GM11168 (cell line): Measurements from ENCODE around the gene KLRF2.

Experiments
- in situ Hi-C: fragments of 300-500 bp; cut with MboI; formaldehyde crosslinking; loops from one replicate; pipeline ENCODE4 v1.12.0; 2022; ENCODE audit warnings: low sequenced_read_pairs; ENCODE audit not compliant: unreplicated experiment

The KLRF2 gene

DNA sequence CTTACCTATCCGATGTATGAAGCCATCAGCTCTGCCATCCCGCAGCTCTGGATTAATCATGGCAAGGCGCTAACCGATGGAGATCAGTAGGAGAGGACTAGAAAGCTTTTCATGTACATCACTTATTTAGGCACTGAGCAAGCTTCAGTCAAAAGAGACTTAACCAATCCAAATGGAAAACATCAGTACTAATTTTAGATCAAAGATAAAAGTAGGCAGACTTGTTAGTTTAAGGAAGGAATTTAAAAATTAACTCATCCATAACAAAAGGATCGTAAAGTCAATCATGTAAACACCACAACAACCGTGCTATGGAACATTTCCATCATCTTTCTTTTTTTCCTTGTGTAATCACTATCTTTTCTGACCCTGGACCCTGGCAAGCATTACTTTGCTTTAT is 51.0 kb downstream of the KLRF2 start, which contains the start of gene CLEC2A:
CLEC2A (minus strand) TSS at position 101 of the 400 bp plus-strand sequence; CDS start at position 60, 41 bp downstream.
- in situ Hi-C loops: loop anchor here (5.0 to 10.0 kb wide), 2 partner anchors 115 to 213 kb away; no protein-coding TSS in a partner anchor

DNA sequence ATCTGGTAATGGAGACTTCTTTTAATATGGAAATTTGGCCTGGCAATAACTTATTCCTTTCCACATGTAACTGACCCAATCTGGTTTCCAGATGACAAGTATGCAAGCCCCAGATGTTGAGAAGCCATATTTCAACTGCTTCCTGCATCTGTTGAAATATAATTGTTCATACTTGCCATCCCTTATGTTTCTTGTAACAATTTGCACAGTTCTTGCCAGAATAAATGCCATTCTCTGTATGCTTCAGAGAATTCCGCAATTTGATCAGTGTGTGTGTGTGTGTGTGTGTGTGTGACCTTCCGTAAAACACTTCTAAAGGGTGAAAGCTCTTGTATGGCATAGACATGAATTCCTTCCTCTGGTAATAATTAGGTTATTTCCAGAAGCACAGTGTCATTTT is 52.7 kb downstream of the KLRF2 start:
- in situ Hi-C loops: loop anchor here (5.0 to 10.0 kb wide), 2 partner anchors 117 to 211 kb away; no protein-coding TSS in a partner anchor

DNA sequence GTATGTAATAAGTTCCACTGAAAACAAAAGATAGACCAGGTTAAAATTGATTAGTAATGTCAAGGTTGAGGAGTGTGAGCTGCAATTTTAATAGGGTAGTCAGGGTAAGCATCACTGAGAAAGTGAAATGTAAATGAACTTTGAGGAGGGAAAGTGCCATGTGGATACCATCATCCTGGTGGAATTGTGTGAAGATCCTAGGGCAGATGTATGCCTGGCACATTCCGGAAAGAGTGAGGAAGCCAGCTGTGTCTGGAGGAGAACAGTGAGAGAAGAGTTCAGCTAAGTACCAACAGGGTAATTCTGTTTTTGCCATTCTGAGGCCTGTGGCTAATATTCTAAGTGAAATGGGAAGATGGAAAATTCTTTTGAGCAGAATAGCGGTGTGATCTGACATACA is 53.7 kb downstream of the KLRF2 start:
- in situ Hi-C loops: loop anchor here (10.0 kb wide), 1 partner anchor 210 kb away; no protein-coding TSS in a partner anchor

DNA sequence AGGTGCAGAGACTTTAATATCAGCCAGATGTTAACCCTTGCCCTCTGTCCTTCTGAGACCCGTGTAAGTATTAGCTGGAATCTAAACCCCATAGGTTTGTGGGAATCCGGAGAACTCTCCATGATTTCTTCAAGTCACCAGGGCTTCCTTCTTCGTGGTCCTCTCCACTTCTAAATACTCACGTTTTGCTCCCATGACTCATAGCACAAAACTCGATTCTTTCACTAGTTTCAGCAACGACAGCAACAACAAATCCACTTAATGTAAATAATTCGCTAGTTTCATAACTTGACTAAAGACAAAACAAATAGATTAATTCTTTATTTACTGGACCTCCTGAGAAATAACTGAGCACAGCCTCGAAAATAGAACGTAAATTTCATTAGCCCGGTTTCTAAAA is 55.3 kb downstream of the KLRF2 start:
- in situ Hi-C loops: loop anchor here (10.0 kb wide), 1 partner anchor 208 kb away; no protein-coding TSS in a partner anchor

DNA sequence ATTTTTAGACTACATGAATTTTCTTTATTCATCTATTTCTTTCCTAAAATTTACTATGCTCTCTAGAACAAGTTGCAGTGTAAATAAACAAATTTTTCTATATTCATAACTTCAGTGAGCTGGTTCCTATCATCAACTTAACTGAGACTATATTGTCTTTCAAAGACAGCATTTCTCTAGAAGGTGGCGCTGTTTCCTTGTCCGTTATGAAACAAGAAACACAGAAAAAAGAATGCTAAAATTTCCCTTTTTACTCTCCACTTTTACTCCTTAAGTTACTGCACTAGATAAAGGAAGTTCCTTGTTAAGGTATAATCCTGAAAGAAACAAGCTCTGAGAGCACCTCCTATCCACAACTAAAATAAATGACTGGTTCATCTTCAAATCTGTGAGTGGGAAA is 59.1 kb downstream of the KLRF2 start:
- in situ Hi-C loops: no loop called here

DNA sequence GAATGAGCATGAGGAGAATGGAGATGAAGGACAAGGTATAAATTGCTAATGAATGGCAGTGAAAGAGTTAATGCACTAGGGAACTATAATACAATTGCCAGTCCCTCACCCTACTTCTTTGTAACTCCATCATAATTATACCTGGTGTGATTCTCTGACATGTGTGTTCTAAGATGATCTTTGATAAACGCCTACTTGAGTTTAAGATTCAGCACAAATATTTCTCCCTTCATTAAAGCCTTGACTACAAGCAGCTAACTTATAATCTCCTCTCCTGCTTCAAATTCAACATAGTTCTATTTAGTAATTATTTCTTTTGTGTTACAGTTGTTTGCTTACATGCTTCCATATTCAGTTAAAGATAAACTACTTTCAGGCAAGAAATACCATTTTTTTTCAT is 60.5 kb downstream of the KLRF2 start:
- in situ Hi-C loops: no loop called here

DNA sequence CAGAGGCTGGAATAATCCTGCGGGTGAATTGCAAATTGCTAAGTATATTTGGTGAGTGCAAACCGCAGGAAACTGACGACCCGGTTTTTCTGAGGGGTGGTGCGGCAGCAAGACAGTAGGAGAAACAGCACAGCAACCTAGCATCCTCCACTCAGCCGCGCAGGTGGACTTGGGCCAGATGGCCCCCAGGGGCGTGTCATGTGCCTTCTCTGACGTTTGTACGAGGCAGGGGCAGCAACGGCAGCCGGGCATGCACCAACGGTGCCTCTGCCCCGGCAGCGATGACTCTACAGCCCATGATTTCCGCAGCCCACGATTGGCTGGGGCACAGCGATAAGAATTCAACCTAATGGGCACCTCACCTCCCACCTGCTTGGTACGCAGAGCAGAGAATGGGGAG is 62.0 kb downstream of the KLRF2 start:
- in situ Hi-C loops: no loop called here

DNA sequence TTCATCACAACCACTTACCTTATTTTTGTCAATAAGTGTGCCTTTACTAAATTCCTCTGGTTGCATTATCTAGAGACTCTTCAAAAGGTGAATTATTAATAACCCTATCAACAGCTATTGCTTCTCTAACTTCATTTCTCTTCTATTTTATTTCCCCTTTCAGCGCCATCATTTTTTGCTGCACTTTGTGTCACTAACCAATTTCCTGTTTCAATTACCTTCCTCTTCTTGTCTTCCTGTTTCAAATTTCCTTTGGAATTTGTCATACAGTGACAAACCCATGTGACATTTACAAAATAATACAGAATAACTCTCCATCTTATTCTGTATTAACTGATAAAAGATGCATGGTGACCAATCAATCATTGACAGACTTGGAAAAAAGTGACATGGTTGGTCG is 63.1 kb downstream of the KLRF2 start:
- in situ Hi-C loops: no loop called here
